ENCODE results near the gene CD74.

CD74 gene

GRCh38 chr5:150446088-150446487 lies 33.4 kb upstream of the CD74 start:
- Histone ChIP-seq H3K36me3 (replicated peaks) (peaks cover 57% of the 10 kb centered on the region), H3K27me3 (replicated peaks) (no peaks in the 10 kb centered on the region), H3K4me3 (ENCODE audit: low read depth, low read length) (no peak overlapping the region), H3K27ac (no peak overlapping the region)
- in situ Hi-C loops (cut with HindIII; ENCODE audit: low pct_ligation_motif_present, low sequenced_read_pairs), result no loop called here
- no peak for DNase-seq
- TF ChIP-seq CTCF (IDR thresholded peaks at IDR 0.05; ENCODE audit: low read depth, low read length, missing control alignments), result no peak

DNA sequence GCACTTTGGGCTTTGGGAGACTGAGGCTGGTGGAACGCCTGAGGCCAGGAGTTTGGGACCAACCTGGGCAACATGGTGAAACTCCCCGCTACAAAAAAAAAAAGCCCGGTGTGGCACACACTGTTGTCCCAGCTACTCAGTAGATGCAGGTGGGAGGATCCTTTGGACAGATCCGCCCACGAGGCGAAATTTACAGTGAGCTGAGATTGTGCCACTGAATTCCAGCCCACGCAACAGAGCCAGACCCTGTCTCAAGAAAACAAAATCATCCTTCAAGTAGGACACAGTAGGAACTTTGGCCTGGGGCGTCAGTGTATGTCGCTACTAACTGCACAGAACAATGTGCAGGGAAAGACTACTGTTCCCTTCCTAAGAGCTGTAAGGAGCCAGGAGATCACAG lies 32.1 kb upstream of the CD74 start:
- no peak for DNase-seq
- no peak for TF ChIP-seq CTCF (IDR thresholded peaks at IDR 0.05; ENCODE audit: low read depth, low read length, missing control alignments)
- in situ Hi-C loops (cut with HindIII; ENCODE audit: low pct_ligation_motif_present, low sequenced_read_pairs), result no loop called here
- H3K4me3 ChIP-seq (ENCODE audit: low read depth, low read length), result no peak overlapping the region
- no peaks in the 10 kb centered on the region for H3K27me3 ChIP-seq (replicated peaks)
- no peak overlapping the region for H3K27ac ChIP-seq
- peaks cover 57% of the 10 kb centered on the region for H3K36me3 ChIP-seq (replicated peaks)

DNA sequence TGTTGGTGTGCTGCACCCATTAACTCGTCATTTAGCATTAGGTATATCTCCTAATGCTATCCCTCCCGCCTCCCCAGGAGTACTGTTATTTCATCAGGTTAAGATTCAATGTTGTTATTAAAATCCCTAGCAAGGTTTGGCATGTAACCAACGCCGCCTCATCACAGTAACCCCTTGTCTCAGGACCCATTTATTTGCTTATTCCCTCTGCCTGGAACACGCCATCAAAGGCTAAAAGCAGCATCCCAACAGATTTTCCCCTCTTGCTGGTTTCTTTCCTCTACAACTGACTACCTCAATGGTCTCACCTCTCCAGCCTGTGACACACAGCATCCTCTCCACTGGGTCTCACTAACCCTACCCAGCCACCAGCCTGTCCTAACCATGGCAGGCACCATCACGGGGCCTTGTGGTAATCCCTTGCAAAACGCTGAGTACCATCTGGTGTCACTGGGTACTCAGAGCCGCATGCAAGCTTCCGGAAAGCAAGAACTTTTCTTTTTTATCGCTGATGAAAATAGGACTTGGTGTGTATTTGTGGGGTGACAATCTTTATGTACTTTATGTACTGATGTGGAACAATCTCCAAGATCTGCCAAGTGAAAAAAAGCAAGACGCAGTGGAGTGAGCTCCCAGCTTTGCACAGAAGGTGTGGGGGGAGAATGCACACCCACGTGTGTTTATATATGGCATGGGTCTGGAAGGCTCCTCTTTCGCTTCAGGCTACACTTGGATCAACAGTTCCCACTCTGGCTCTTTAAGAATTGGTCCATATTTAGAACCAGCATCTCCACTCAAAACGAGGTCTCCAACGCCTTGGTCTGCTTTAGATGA lies 30.7 kb upstream of the CD74 start:
- in situ Hi-C loops (cut with HindIII; ENCODE audit: low pct_ligation_motif_present, low sequenced_read_pairs), result no loop called here
- Histone ChIP-seq H3K27me3 (replicated peaks) (no peaks in the 10 kb centered on the region), H3K4me3 (ENCODE audit: low read depth, low read length) (no peak overlapping the region), H3K36me3 (replicated peaks) (peaks cover 55% of the 10 kb centered on the region), H3K27ac (no peak overlapping the region)
- DNase-seq, result no peak
- no peak for TF ChIP-seq CTCF (IDR thresholded peaks at IDR 0.05; ENCODE audit: low read depth, low read length, missing control alignments)

DNA sequence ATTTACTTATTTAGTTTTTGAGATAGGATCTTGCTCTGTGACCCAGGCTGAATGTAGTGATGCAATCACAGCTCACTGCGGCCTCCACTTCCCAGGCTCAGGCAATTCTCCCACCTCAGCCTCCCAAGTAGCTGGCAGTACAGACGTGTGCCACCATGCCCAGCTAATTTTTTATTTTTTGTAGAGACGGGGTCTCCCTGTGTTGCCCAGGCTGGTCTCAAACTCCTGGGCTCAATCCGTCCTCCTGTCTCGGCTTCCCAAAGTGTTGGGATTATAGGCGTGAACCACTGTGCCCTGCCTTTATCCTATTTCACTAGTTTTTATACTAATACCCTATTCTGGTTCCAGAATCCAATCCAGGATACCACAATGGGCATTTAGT lies 30.0 kb upstream of the CD74 start:
- Histone ChIP-seq H3K27me3 (replicated peaks) (no peaks in the 10 kb centered on the region), H3K4me3 (ENCODE audit: low read depth, low read length) (no peak overlapping the region), H3K27ac (no peak overlapping the region), H3K36me3 (replicated peaks) (peaks cover 48% of the 10 kb centered on the region)
- no peak for TF ChIP-seq CTCF (IDR thresholded peaks at IDR 0.05; ENCODE audit: low read depth, low read length, missing control alignments)
- in situ Hi-C loops (cut with HindIII; ENCODE audit: low pct_ligation_motif_present, low sequenced_read_pairs), result no loop called here
- no peak for DNase-seq

GRCh38 chr5:150441813-150442698 lies 29.3 kb upstream of the CD74 start:
- no peak for DNase-seq
- Histone ChIP-seq H3K27ac (no peak overlapping the region), H3K4me3 (ENCODE audit: low read depth, low read length) (no peak overlapping the region), H3K27me3 (replicated peaks) (no peaks in the 10 kb centered on the region), H3K36me3 (replicated peaks) (peaks cover 41% of the 10 kb centered on the region)
- in situ Hi-C loops (cut with HindIII; ENCODE audit: low pct_ligation_motif_present, low sequenced_read_pairs), result no loop called here
- TF ChIP-seq CTCF (IDR thresholded peaks at IDR 0.05; ENCODE audit: low read depth, low read length, missing control alignments), result no peak

Data from brain microvascular endothelial cell (primary cell).